B cell (primary cell): ENCODE measurements around the gene ISLR2. TPM values are rescaled to one million over a fixed set of nuclear protein-coding genes. Genes with fewer than 3 reads are reported as not detected.

ENCODE experiments used
- ATAC-seq: fragments of 200-7000 bp; cut with Tn5 transposase; one replicate; pipeline ENCODE4 v1.10.0; 2021; ENCODE audit warnings: low read depth, mild to moderate bottlenecking, moderate number of reproducible peaks, moderate library complexity
- CTCF ChIA-PET: fragments of 350-600 bp; sonication (Branson Sonifier 250); formaldehyde crosslinking; loops from one replicate; lab custom pipeline; 2021; ENCODE audit warnings: antibody characterized with exemption, inconsistent platforms; lab: Charles Lee
- POLR2A ChIA-PET: fragments of 350-600 bp; sonication (Branson Sonifier 250); formaldehyde crosslinking; loops from one replicate; lab custom pipeline; 2021; ENCODE audit warnings: antibody characterized with exemption; lab: Charles Lee
- DNase-seq: peaks from one replicate; pipeline ENCODE4 v3.0.0; 2013
- H2AFZ ChIP-seq: 2 replicates; pipeline ENCODE4 v1.6.1; 2012; ENCODE audit warnings: mild to moderate bottlenecking, low read depth, low read length; ENCODE audit not compliant: insufficient read depth, poor library complexity, severe bottlenecking
- H3K27ac ChIP-seq, 2 donors: 1 replicate in 1 of 2; 2 replicates in 1 of 2; pipeline ENCODE4 v1.5.1; 2012 to 2013; ENCODE audit warnings: low read length in 2 of 2, mild to moderate bottlenecking in 2 of 2, moderate library complexity in 1 of 2
- H3K27me3 ChIP-seq, 4 experiments: fragments of 200-600 bp in 1 of 4; sonication (generic) in 1 of 4; replicated peaks in 1 of 4; 1 replicate in 2 of 4; 2 replicates in 2 of 4; pipeline versions ENCODE4 v1.6.1 to v1.7.0; 2013 to 2016; ENCODE audit warnings: low read length in 3 of 4, mild to moderate bottlenecking in 2 of 4, mixed read lengths in 1 of 4, moderate library complexity in 1 of 4; ENCODE audit not compliant: insufficient read depth in 4 of 4, control insufficient read depth in 3 of 4; ENCODE audit errors: control extremely low read depth in 1 of 4
- H3K36me3 ChIP-seq, 2 experiments: replicated peaks in 1 of 2; 1 replicate in 1 of 2; 2 replicates in 1 of 2; pipeline versions ENCODE4 v1.6.1 to v1.7.1; 2013; ENCODE audit warnings: low read length in 1 of 2; ENCODE audit not compliant: insufficient read depth in 2 of 2, control insufficient read depth in 1 of 2; ENCODE audit errors: control extremely low read depth in 1 of 2, extremely low read depth in 1 of 2
- H3K4me1 ChIP-seq, 2 donors: fragments of 200-600 bp in 1 of 2; sonication (generic) in 1 of 2; 1 replicate in 1 of 2; 2 replicates in 1 of 2; pipeline versions ENCODE4 v1.5.1 to v1.6.1; 2013 to 2017; ENCODE audit warnings: low read length in 2 of 2; ENCODE audit not compliant: control insufficient read depth in 2 of 2, insufficient read depth in 2 of 2
- H3K4me2 ChIP-seq: replicated peaks from 2 replicates; pipeline ENCODE3; 2012; ENCODE audit warnings: mild to moderate bottlenecking, low read depth, low read length; ENCODE audit not compliant: poor library complexity, severe bottlenecking
- H3K4me3 ChIP-seq, 5 experiments: fragments of 200-600 bp in 1 of 5; sonication (generic) in 1 of 5; 1 replicate in 3 of 5; 2 replicates in 2 of 5; pipeline versions ENCODE4 v1.5.1 to v1.7.0; 2011 to 2016; ENCODE audit warnings: low read length in 4 of 5, mild to moderate bottlenecking in 4 of 5, low read depth in 2 of 5, control low read depth in 1 of 5, moderate library complexity in 1 of 5; ENCODE audit not compliant: insufficient read depth in 1 of 5; ENCODE audit errors: control extremely low read depth in 1 of 5, extremely low read depth in 1 of 5
- H3K79me2 ChIP-seq: fragments of 200-600 bp; sonication (generic); one replicate; pipeline ENCODE4 v1.6.0; 2016; ENCODE audit warnings: low read length; ENCODE audit not compliant: control insufficient read depth, insufficient read depth
- H3K9ac ChIP-seq: fragments of 200-600 bp; sonication (generic); 2 replicates; pipeline ENCODE4 v1.6.1; 2017; ENCODE audit warnings: mild to moderate bottlenecking, low read length, moderate library complexity
- H3K9me3 ChIP-seq, 3 donors: one replicate each; pipeline versions ENCODE4 v1.6.1 to v1.7.1; 2013; ENCODE audit warnings: low read length in 2 of 3; ENCODE audit not compliant: control insufficient read depth in 2 of 3, insufficient read depth in 1 of 3; ENCODE audit errors: control extremely low read depth in 1 of 3
- H4K20me1 ChIP-seq: 2 replicates; pipeline ENCODE4 v1.6.0; 2012; ENCODE audit warnings: mild to moderate bottlenecking, low read length; ENCODE audit not compliant: insufficient read depth, control insufficient read depth, poor library complexity, severe bottlenecking
- H3K27ac Mint-ChIP-seq: one replicate; pipeline ENCODE4 v1.8.0; 2021; ENCODE audit warnings: mixed read lengths
- H3K27me3 Mint-ChIP-seq: one replicate; pipeline ENCODE4 v1.8.0; 2021; ENCODE audit warnings: mixed read lengths
- H3K4me1 Mint-ChIP-seq: one replicate; pipeline ENCODE4 v1.8.0; 2021; ENCODE audit warnings: mixed read lengths
- H3K4me3 Mint-ChIP-seq: one replicate; pipeline ENCODE4 v1.8.0; 2021; ENCODE audit warnings: mixed read lengths
- H3K9me3 Mint-ChIP-seq: one replicate; pipeline ENCODE4 v1.8.0; 2022; ENCODE audit warnings: mixed read lengths; ENCODE audit not compliant: insufficient read depth
- CTCF ChIP-seq: fragments of 200-600 bp; IDR thresholded peaks from one replicate; pipeline ENCODE4 v1.8.0; 2022; ENCODE audit warnings: antibody characterized with exemption, mild to moderate bottlenecking
- EZH2 ChIP-seq: IDR thresholded peaks from 2 replicates; pipeline ENCODE4 v1.6.1; 2012; ENCODE audit warnings: borderline replicate concordance, low read depth, mild to moderate bottlenecking, moderate library complexity, low read length; ENCODE audit not compliant: insufficient read depth, poor library complexity, severe bottlenecking
- WGBS: methylation state at CpG from one replicate; pipeline ENCODE4 v1.1.5; 2013; ENCODE audit warnings: missing lambda C conversion rate; ENCODE audit not compliant: insufficient coverage; 5-methylcytosine and 5-hydroxymethylcytosine counted together
- intact Hi-C: fragments of 100-400 bp; cut with micrococcal nuclease; formaldehyde crosslinking; loops from one replicate; pipeline ENCODE4 v1.10.0; 2022
- polyA plus RNA-seq: library from polyadenylated mRNA; depleted of rRNA; stranded (reverse); fragments of >200 nt; gene quantifications from 2 replicates; pipeline ENCODE4 v1.2.3, GENCODE V29; 2012
- total RNA-seq, 2 donors: library from RNA; stranded (reverse); fragments of 120-200 nt in 1 of 2; gene quantifications; 1 replicate in 1 of 2; 2 replicates in 1 of 2; pipeline versions ENCODE4 v1.2.3 to v1.2.4, GENCODE V29; 2013 to 2022

The ISLR2 gene
- total and polyA plus RNA-seq, 2 donors (not counting 1 experiment from before 2014, with no cell fraction given): not detected

- Mint-ChIP-seq H3K4me1 (no peaks in the 10 kb centered on the region), H3K27me3 (peaks cover 24% of the 10 kb centered on the region), H3K4me3 (no peak overlapping the region), H3K27ac (no peak overlapping the region), H3K9me3 (no peaks in the 10 kb centered on the region)
- intact Hi-C loops: no loop called here
- Histone ChIP-seq H3K4me1 (no peaks in the 10 kb centered on the region), H4K20me1 (no peaks in the 10 kb centered on the region), H3K4me3 (no peak overlapping the region), H3K27ac (no peak overlapping the region), H3K9ac (no peak overlapping the region), H3K9me3 (peaks cover 0 to 3% (median 0%) of the 10 kb centered on the region in 3 donors), H3K36me3 (no peaks in the 10 kb centered on the region), H3K27me3 (no peaks in the 10 kb centered on the region), H3K79me2 (no peaks in the 10 kb centered on the region), H3K4me2 (no peak overlapping the region), H2AFZ (no peak overlapping the region)
- POLR2A ChIA-PET: no interaction called here
- TF ChIP-seq CTCF: no peak
- no peak for TF ChIP-seq EZH2
- WGBS: 76% methylated on average over 7 of the region's 7 CpGs
- ATAC-seq (no peak), DNase-seq (no peak)
- CTCF ChIA-PET: no interaction called here
These were observed 48.1 kb downstream of the ISLR2 start for GRCh38 chr15:74178326-74179100.

- no peak for TF ChIP-seq EZH2
- no peak for TF ChIP-seq CTCF
- H2AFZ ChIP-seq: no peak overlapping the region
- Mint-ChIP-seq H3K4me1 (no peaks in the 10 kb centered on the region), H3K27ac (no peak overlapping the region), H3K9me3 (no peaks in the 10 kb centered on the region), H3K27me3 (peaks cover 27% of the 10 kb centered on the region), H3K4me3 (no peak overlapping the region)
- H3K9ac ChIP-seq: no peak overlapping the region
- H3K4me3 ChIP-seq: no peak overlapping the region
- H3K36me3 ChIP-seq: no peaks in the 10 kb centered on the region
- 84% methylated on average over 12 of the region's 13 CpGs for WGBS
- no peaks in the 10 kb centered on the region for H4K20me1 ChIP-seq
- no peak for ATAC-seq
- CTCF ChIA-PET: no interaction called here
- no peaks in the 10 kb centered on the region for H3K4me1 ChIP-seq
- H3K9me3 ChIP-seq: peaks cover 0 to 3% (median 0%) of the 10 kb centered on the region in 3 donors
- POLR2A ChIA-PET: no interaction called here
- no peaks in the 10 kb centered on the region for H3K27me3 ChIP-seq
- H3K4me2 ChIP-seq: no peak overlapping the region
- intact Hi-C loops: no loop called here
- no peaks in the 10 kb centered on the region for H3K79me2 ChIP-seq
- no peak overlapping the region for H3K27ac ChIP-seq
- DNase-seq: no peak
These were observed 48.9 kb downstream of the ISLR2 start for GRCh38 chr15:74179101-74179841.
